Type B pancreatic cell (in vitro differentiated cells): Measurements from ENCODE around the gene TSC22D3. TPM values are rescaled to one million over a fixed set of nuclear protein-coding genes. Genes with fewer than 3 reads are reported as not detected.

Source experiments
- DNase-seq: peaks from one replicate; pipeline ENCODE4 v3.0.0; 2021; ENCODE audit warnings: mixed read lengths; ENCODE audit not compliant: unreplicated experiment; ENCODE audit errors: extremely low spot score
- H3K27ac Mint-ChIP-seq: 2 replicates; pipeline ENCODE4 v1.8.0; 2021; ENCODE audit warnings: mild to moderate bottlenecking, mixed read lengths
- H3K27me3 Mint-ChIP-seq: 2 replicates; pipeline ENCODE4 v1.8.0; 2021; ENCODE audit warnings: mixed read lengths
- H3K36me3 Mint-ChIP-seq: 2 replicates; pipeline ENCODE4 v1.8.0; 2021; ENCODE audit warnings: mixed read lengths
- H3K4me1 Mint-ChIP-seq: one replicate; pipeline ENCODE4 v1.8.0; 2021; ENCODE audit warnings: mixed read lengths; ENCODE audit not compliant: unreplicated experiment
- H3K4me3 Mint-ChIP-seq: 2 replicates; pipeline ENCODE4 v1.8.0; 2021; ENCODE audit warnings: mild to moderate bottlenecking, mixed read lengths
- H3K9me3 Mint-ChIP-seq: 2 replicates; pipeline ENCODE4 v1.8.0; 2021; ENCODE audit warnings: mixed read lengths
- CTCF ChIP-seq: fragments of 200-600 bp; sonication (generic); conservative IDR thresholded peaks from 2 replicates; pipeline ENCODE4 v1.5.0; 2021; ENCODE audit warnings: antibody characterized with exemption, mild to moderate bottlenecking
- total RNA-seq: library from RNA; stranded (reverse); gene quantifications from 2 replicates; pipeline ENCODE4 v1.2.1, GENCODE V29; 2021; ENCODE audit warnings: low replicate concordance

Gene TSC22D3
- total RNA-seq, 1 donor from 2014 or later = 34.2 TPM

- Mint-ChIP-seq H3K27ac (no peak overlapping the region), H3K9me3 (no peaks in the 10 kb centered on the region), H3K27me3 (peaks cover 4% of the 10 kb centered on the region), H3K4me1 (peaks cover 31% of the 10 kb centered on the region), H3K36me3 (no peaks in the 10 kb centered on the region), H3K4me3 (no peak overlapping the region)
- no peak for DNase-seq
- TF ChIP-seq CTCF = no peak
Observed at GRCh38 chrX:107678957-107679740, 96.4 kb downstream of the TSC22D3 start.

GRCh38 chrX:107677909-107678308 is 97.7 kb downstream of the TSC22D3 start:
- Mint-ChIP-seq H3K4me1 (peaks cover 20% of the 10 kb centered on the region), H3K9me3 (no peaks in the 10 kb centered on the region), H3K36me3 (no peaks in the 10 kb centered on the region), H3K4me3 (no peak overlapping the region), H3K27me3 (peaks cover 4% of the 10 kb centered on the region), H3K27ac (no peak overlapping the region)
- no peak for TF ChIP-seq CTCF
- DNase-seq = no peak

- no peaks in the 10 kb centered on the region for H3K36me3 Mint-ChIP-seq
- H3K27me3 Mint-ChIP-seq = peaks cover 4% of the 10 kb centered on the region
- TF ChIP-seq CTCF = no peak
- DNase-seq = no peak
- peaks cover 16% of the 10 kb centered on the region for H3K4me1 Mint-ChIP-seq
- no peak overlapping the region for H3K4me3 Mint-ChIP-seq
- no peaks in the 10 kb centered on the region for H3K9me3 Mint-ChIP-seq
- no peak overlapping the region for H3K27ac Mint-ChIP-seq
Observed at GRCh38 chrX:107677501-107677901, 98.1 kb downstream of the TSC22D3 start.

GRCh38 chrX:107676559-107677378 is 98.8 kb downstream of the TSC22D3 start:
- DNase-seq = no peak
- H3K27me3 Mint-ChIP-seq = peaks cover 4% of the 10 kb centered on the region
- peak overlapping the region; percentile 58 for H3K27ac Mint-ChIP-seq

More at GRCh38 chrX:107676559-107677378, 98.8 kb downstream of the TSC22D3 start:
- Mint-ChIP-seq H3K9me3 (no peaks in the 10 kb centered on the region), H3K36me3 (no peaks in the 10 kb centered on the region), H3K4me1 (peaks cover 16% of the 10 kb centered on the region), H3K4me3 (peak overlapping the region; percentile 79)
- TF ChIP-seq CTCF = no peak
